ENCODE data around the gene SFXN4. TPM values are rescaled to one million over a fixed set of nuclear protein-coding genes. Genes with fewer than 3 reads are reported as not detected.

Gene SFXN4
- total and polyA plus RNA-seq, 2 of the 13 experiments (the other 11 are each of a cell fraction or from before 2014, with no cell fraction given) = 47.7 to 64.9 TPM

DNA sequence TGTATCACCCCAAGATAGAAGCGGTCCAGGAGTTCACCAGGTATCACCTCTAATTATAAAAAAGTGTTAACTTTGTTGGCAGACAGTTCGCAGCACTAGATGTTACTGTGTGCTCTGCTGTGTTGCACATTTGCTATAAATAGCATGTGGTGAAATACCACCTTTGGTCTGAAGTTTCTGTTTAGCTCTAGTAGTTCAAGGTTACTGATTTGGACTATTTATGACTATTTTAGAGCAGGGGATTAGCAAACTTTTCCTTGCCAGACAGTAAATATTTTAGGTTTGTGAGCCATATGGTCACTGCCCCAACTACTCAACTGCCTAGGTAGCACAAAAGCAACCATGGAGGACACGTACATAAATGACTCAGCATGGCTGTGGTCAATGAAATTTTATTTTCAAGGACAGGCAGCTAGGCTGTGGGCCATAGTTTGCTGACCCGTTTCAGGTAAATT is 45.1 kb downstream of the SFXN4 start (continued):
- TF ChIP-seq, protein P1, sequence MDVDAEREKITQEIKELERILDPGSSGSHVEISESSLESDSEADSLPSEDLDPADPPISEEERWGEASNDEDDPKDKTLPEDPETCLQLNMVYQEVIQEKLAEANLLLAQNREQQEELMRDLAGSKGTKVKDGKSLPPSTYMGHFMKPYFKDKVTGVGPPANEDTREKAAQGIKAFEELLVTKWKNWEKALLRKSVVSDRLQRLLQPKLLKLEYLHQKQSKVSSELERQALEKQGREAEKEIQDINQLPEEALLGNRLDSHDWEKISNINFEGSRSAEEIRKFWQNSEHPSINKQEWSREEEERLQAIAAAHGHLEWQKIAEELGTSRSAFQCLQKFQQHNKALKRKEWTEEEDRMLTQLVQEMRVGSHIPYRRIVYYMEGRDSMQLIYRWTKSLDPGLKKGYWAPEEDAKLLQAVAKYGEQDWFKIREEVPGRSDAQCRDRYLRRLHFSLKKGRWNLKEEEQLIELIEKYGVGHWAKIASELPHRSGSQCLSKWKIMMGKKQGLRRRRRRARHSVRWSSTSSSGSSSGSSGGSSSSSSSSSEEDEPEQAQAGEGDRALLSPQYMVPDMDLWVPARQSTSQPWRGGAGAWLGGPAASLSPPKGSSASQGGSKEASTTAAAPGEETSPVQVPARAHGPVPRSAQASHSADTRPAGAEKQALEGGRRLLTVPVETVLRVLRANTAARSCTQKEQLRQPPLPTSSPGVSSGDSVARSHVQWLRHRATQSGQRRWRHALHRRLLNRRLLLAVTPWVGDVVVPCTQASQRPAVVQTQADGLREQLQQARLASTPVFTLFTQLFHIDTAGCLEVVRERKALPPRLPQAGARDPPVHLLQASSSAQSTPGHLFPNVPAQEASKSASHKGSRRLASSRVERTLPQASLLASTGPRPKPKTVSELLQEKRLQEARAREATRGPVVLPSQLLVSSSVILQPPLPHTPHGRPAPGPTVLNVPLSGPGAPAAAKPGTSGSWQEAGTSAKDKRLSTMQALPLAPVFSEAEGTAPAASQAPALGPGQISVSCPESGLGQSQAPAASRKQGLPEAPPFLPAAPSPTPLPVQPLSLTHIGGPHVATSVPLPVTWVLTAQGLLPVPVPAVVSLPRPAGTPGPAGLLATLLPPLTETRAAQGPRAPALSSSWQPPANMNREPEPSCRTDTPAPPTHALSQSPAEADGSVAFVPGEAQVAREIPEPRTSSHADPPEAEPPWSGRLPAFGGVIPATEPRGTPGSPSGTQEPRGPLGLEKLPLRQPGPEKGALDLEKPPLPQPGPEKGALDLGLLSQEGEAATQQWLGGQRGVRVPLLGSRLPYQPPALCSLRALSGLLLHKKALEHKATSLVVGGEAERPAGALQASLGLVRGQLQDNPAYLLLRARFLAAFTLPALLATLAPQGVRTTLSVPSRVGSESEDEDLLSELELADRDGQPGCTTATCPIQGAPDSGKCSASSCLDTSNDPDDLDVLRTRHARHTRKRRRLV (CRISPR knock-in tag; IDR thresholded peaks at IDR 0.05) = no peak
- no peak for TF ChIP-seq ZNF143 (CRISPR knock-in tag; IDR thresholded peaks at IDR 0.05)
- no peak for TF ChIP-seq BORCS8-MEF2B (CRISPR knock-in tag; IDR thresholded peaks at IDR 0.05)
- TF ChIP-seq, protein P2, sequence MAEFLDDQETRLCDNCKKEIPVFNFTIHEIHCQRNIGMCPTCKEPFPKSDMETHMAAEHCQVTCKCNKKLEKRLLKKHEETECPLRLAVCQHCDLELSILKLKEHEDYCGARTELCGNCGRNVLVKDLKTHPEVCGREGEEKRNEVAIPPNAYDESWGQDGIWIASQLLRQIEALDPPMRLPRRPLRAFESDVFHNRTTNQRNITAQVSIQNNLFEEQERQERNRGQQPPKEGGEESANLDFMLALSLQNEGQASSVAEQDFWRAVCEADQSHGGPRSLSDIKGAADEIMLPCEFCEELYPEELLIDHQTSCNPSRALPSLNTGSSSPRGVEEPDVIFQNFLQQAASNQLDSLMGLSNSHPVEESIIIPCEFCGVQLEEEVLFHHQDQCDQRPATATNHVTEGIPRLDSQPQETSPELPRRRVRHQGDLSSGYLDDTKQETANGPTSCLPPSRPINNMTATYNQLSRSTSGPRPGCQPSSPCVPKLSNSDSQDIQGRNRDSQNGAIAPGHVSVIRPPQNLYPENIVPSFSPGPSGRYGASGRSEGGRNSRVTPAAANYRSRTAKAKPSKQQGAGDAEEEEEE (CRISPR knock-in tag; IDR thresholded peaks at IDR 0.05; ENCODE audit: borderline replicate concordance) = no peak
- TF ChIP-seq TARDBP (CRISPR knock-in tag; IDR thresholded peaks at IDR 0.05) = peak; percentile 80; the same call in 1 of the 2 replicates
- peak; percentile 90 for TF ChIP-seq FOXA3 (CRISPR knock-in tag; IDR thresholded peaks at IDR 0.05)
- TF ChIP-seq ZNF234 (CRISPR knock-in tag; conservative IDR thresholded peaks at IDR 0.05) = no peak
- TF ChIP-seq PHF21A (CRISPR knock-in tag; IDR thresholded peaks at IDR 0.05) = peak; percentile 95
- no peak for TF ChIP-seq DNMT3B (CRISPR knock-in tag; conservative IDR thresholded peaks at IDR 0.05)
- TF ChIP-seq, protein P3, sequence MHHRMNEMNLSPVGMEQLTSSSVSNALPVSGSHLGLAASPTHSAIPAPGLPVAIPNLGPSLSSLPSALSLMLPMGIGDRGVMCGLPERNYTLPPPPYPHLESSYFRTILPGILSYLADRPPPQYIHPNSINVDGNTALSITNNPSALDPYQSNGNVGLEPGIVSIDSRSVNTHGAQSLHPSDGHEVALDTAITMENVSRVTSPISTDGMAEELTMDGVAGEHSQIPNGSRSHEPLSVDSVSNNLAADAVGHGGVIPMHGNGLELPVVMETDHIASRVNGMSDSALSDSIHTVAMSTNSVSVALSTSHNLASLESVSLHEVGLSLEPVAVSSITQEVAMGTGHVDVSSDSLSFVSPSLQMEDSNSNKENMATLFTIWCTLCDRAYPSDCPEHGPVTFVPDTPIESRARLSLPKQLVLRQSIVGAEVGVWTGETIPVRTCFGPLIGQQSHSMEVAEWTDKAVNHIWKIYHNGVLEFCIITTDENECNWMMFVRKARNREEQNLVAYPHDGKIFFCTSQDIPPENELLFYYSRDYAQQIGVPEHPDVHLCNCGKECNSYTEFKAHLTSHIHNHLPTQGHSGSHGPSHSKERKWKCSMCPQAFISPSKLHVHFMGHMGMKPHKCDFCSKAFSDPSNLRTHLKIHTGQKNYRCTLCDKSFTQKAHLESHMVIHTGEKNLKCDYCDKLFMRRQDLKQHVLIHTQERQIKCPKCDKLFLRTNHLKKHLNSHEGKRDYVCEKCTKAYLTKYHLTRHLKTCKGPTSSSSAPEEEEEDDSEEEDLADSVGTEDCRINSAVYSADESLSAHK (CRISPR knock-in tag; IDR thresholded peaks at IDR 0.05; ENCODE audit: borderline replicate concordance) = no peak
- TF ChIP-seq, protein P4, sequence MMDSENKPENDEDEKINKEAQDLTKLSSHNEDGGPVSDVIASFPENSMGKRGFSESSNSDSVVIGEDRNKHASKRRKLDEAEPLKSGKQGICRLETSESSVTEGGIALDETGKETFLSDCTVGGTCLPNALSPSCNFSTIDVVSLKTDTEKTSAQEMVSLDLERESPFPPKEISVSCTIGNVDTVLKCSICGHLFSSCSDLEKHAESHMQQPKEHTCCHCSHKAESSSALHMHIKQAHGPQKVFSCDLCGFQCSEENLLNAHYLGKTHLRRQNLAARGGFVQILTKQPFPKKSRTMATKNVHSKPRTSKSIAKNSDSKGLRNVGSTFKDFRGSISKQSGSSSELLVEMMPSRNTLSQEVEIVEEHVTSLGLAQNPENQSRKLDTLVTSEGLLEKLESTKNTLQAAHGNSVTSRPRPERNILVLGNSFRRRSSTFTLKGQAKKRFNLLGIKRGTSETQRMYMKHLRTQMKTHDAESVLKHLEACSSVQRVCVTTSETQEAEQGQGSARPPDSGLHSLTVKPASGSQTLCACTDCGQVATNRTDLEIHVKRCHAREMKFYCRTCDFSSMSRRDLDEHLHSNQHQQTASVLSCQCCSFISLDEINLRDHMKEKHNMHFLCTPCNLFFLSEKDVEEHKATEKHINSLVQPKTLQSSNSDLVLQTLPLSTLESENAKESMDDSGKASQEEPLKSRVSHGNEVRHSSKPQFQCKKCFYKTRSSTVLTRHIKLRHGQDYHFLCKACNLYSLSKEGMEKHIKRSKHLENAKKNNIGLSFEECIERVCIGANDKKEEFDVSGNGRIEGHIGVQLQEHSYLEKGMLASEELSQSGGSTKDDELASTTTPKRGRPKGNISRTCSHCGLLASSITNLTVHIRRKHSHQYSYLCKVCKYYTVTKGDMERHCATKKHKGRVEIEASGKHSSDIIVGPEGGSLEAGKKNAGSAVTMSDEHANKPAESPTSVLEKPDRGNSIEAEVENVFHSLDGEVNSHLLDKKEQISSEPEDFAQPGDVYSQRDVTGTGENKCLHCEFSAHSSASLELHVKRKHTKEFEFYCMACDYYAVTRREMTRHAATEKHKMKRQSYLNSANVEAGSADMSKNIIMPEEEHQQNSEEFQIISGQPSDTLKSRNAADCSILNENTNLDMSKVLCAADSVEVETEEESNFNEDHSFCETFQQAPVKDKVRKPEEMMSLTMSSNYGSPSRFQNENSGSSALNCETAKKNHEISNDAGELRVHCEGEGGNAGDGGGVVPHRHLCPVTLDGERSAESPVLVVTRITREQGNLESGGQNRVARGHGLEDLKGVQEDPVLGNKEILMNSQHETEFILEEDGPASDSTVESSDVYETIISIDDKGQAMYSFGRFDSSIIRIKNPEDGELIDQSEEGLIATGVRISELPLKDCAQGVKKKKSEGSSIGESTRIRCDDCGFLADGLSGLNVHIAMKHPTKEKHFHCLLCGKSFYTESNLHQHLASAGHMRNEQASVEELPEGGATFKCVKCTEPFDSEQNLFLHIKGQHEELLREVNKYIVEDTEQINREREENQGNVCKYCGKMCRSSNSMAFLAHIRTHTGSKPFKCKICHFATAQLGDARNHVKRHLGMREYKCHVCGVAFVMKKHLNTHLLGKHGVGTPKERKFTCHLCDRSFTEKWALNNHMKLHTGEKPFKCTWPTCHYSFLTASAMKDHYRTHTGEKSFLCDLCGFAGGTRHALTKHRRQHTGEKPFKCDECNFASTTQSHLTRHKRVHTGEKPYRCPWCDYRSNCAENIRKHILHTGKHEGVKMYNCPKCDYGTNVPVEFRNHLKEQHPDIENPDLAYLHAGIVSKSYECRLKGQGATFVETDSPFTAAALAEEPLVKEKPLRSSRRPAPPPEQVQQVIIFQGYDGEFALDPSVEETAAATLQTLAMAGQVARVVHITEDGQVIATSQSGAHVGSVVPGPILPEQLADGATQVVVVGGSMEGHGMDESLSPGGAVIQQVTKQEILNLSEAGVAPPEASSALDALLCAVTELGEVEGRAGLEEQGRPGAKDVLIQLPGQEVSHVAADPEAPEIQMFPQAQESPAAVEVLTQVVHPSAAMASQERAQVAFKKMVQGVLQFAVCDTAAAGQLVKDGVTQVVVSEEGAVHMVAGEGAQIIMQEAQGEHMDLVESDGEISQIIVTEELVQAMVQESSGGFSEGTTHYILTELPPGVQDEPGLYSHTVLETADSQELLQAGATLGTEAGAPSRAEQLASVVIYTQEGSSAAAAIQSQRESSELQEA (CRISPR knock-in tag; IDR thresholded peaks at IDR 0.05; ENCODE audit: not compliant biosample characterization) = no peak
- no peak for TF ChIP-seq ZNF124 (CRISPR knock-in tag; IDR thresholded peaks at IDR 0.05)
